RWPE2 (cell line): ENCODE data around the gene CXCR5.
A peak's percentile ranks its signal among the peaks of the same experiment; 100 is the strongest.

Experiments used
- ATAC-seq: fragments of 200-7000 bp; cut with Tn5 transposase; 3 replicates; pipeline ENCODE4 v1.9.1; 2021; ENCODE audit warnings: low read depth
- DNase-seq: peaks from one replicate; pipeline ENCODE4 v3.0.0-alpha.2; 2020; ENCODE audit warnings: low spot score
- H3K27ac ChIP-seq: fragments of 450-650 bp; 2 replicates; pipeline ENCODE4 v1.5.1; 2017; ENCODE audit warnings: mild to moderate bottlenecking; ENCODE audit not compliant: poor library complexity, severe bottlenecking
- H3K27me3 ChIP-seq: fragments of 250-450 bp; sonication (Bioruptor Pico); 2 replicates; pipeline ENCODE4 v1.5.1; 2021; ENCODE audit warnings: mild to moderate bottlenecking, moderate library complexity; ENCODE audit not compliant: insufficient read depth, poor library complexity, severe bottlenecking
- H3K36me3 ChIP-seq: fragments of 250-450 bp; sonication (Bioruptor Pico); 2 replicates; pipeline ENCODE4 v1.5.1; 2020; ENCODE audit warnings: low read depth, mild to moderate bottlenecking, moderate library complexity
- H3K4me1 ChIP-seq: fragments of 250-450 bp; sonication (Bioruptor Pico); 2 replicates; pipeline ENCODE4 v1.5.1; 2021; ENCODE audit warnings: mild to moderate bottlenecking, moderate library complexity; ENCODE audit not compliant: insufficient read depth, poor library complexity, severe bottlenecking
- H3K4me3 ChIP-seq: fragments of 250-450 bp; sonication (Bioruptor Pico); 2 replicates; pipeline ENCODE4 v1.5.1; 2021; ENCODE audit warnings: mild to moderate bottlenecking, moderate library complexity; ENCODE audit not compliant: severe bottlenecking
- H3K9me3 ChIP-seq: fragments of 250-450 bp; sonication (Bioruptor Pico); 2 replicates; pipeline ENCODE4 v1.5.1; 2021; ENCODE audit warnings: mild to moderate bottlenecking, moderate library complexity; ENCODE audit not compliant: severe bottlenecking
- TF ChIP-seq, protein P1 (sequence below): fragments of 450-650 bp; IDR thresholded peaks from one replicate; pipeline ENCODE4 v1.5.1; 2017; ENCODE audit warnings: mild to moderate bottlenecking, moderate library complexity; ENCODE audit not compliant: poor library complexity, severe bottlenecking

CXCR5 gene

DNA sequence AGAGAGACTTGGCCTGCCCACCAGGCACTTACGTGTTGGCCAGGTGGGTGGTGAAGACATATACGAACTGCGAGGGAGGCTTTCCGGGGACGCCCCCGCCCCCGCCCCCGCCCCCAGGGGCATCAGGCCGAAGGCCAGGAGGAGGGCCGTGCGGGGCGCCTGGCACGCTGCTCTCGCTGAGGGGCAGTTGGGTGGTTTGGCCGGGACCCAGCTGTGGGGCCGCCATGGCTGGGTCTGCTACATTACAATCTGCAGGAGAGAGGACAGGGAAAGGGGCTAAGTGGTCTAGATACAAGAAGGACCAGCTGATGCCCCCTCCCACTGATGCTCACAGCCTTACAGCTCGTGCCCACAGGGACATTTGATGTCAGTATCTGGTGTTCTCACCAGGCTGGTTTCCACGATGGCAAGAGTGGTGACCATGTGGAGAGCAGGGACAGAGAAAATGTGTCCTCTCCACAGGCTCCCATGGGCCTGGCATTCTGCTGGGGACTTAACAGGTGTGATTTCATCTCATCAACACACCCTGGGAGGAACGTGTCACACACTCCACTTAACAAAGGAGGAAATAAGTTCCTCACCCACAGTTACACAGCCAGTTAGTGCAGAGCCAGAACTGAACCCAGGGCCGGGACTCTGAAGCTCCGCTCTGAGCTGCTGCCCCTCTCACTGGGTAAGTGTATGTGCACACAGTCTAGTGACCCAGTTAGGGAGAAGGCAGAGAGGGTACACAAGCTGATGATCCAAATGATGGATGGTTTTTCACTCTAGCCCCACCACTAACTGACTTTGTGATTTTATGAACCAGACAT, 19.7 kb downstream of the CXCR5 start:
- H3K27me3 ChIP-seq, result no peaks in the 10 kb centered on the region
- no peaks in the 10 kb centered on the region for H3K4me1 ChIP-seq
- peaks cover 96% of the 10 kb centered on the region for H3K36me3 ChIP-seq
- DNase-seq, result no peak
- H3K27ac ChIP-seq, result no peak overlapping the region
- H3K4me3 ChIP-seq, result no peak overlapping the region
- TF ChIP-seq, protein P1, sequence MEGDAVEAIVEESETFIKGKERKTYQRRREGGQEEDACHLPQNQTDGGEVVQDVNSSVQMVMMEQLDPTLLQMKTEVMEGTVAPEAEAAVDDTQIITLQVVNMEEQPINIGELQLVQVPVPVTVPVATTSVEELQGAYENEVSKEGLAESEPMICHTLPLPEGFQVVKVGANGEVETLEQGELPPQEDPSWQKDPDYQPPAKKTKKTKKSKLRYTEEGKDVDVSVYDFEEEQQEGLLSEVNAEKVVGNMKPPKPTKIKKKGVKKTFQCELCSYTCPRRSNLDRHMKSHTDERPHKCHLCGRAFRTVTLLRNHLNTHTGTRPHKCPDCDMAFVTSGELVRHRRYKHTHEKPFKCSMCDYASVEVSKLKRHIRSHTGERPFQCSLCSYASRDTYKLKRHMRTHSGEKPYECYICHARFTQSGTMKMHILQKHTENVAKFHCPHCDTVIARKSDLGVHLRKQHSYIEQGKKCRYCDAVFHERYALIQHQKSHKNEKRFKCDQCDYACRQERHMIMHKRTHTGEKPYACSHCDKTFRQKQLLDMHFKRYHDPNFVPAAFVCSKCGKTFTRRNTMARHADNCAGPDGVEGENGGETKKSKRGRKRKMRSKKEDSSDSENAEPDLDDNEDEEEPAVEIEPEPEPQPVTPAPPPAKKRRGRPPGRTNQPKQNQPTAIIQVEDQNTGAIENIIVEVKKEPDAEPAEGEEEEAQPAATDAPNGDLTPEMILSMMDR, result no peak
- no peak for ATAC-seq
- no peaks in the 10 kb centered on the region for H3K9me3 ChIP-seq

DNA sequence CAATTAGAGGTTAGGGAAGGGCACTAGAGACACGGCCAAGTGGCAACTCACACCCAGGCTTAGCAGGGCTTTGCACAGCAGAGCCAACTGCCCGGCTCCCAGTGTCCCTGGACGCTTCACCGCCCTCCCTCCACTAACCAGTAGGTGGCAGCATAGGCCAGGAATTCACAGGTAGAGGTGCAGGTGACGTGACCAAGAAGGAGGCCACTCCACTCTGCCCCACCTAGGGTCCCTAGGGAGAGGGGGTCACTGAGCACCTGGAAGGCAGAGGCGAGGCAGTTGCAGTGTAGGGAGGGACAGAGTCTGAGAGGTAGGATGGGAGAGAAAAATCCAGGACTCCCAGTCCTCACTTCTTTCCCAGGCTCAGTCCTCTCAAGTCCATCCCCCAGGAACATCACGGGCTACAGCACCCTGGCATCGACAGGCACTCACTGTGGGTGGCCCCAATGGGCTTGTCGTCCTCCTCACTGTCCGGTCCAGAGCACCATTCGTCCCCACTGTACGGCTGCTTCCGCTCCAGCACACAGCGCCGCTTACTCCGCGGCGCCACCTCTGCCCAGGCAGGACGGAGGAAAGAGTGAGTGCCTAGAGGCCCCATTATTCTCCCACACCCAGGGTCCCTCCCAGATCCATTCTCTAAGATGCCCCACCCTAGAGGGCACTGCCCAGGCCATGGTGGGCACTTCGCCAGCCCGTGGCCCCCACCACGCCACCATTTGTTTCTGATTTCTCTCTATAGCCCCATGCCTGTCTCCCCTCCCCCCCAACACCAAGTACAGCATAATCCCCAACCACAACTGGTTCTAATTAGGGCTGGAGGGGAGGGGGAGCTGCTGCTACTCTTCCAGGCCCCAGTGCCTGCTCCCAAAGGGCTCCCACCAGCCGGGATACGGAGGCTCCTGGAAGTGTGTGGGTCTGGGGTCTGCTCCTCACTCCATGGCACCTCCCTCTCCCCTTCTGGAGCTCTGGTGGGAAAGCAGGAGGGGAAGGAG, 23.7 kb downstream of the CXCR5 start:
- DNase-seq (peak; percentile 68), ATAC-seq (peak; percentile 22; the same call in 2 of the 3 replicates)
- no peaks in the 10 kb centered on the region for H3K27me3 ChIP-seq
- no peaks in the 10 kb centered on the region for H3K9me3 ChIP-seq
- TF ChIP-seq, protein P1, result peak; percentile 86
- peak overlapping the region; percentile 100 for H3K27ac ChIP-seq
- H3K36me3 ChIP-seq, result peaks cover 67% of the 10 kb centered on the region
- H3K4me3 ChIP-seq, result no peak overlapping the region
- peaks cover 21% of the 10 kb centered on the region for H3K4me1 ChIP-seq

DNA sequence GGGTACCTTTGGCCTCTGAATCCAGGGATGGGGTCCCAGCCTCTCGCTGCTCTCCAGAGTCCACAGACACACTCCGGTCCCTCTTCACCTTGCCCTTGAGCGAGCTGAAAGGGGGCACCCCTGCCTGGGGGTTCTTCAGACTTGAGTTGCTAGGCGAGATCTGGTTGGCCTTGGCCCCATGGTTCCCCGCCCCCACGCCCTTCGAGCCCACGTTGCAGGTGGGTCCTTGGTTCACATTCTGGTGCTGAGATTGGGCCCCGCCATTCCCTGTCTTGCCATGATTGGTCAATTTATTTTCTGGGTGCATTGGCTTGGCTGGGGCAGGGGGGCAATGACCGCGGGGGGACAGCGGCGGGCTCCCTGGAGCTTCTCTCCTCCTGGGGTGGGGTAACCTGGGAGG, 24.6 kb downstream of the CXCR5 start:
- Histone ChIP-seq H3K4me1 (peaks cover 29% of the 10 kb centered on the region), H3K27ac (peak overlapping the region; percentile 100)

DNA sequence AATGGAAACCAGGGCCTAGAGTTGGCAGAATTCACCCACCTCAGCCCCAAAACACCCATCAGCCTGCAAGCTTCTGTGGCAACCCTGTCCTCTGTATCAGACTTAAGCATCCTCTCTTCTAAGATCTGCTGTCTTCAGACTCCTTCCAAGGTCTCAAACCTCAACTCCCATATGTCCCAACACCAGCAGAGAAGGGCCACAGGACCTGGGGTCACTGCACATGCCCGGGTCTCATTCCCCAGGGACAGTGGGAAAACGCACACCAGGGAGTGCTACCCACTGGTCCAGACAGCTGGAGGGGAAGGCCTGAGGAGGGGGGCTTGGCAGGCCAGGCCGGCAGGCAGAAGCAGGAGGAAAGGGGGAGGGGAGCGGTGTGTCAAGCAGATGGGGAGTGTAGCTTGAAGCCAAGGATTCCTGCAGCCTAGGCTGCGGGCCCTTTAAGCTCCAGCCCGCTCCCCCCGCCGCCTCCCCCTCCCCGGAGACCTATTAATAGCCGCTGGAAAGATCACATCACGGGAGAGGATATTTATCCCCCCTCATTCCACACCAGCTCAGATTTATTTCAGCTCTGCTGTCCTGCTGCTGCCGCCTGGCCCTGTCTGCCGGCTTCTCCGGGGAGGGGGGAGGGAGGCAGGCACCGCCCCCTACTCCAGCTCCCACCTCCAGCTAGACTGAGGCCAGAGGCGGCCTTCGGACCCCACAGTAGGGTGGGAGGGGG, 25.4 kb downstream of the CXCR5 start:
- peak overlapping the region; percentile 100 for H3K27ac ChIP-seq
- ATAC-seq (no peak), DNase-seq (peak; percentile 74)
- no peaks in the 10 kb centered on the region for H3K9me3 ChIP-seq
- TF ChIP-seq, protein P1, result no peak
- peak overlapping the region; percentile 25 for H3K4me3 ChIP-seq
- peaks cover 53% of the 10 kb centered on the region for H3K36me3 ChIP-seq
- no peaks in the 10 kb centered on the region for H3K27me3 ChIP-seq
- H3K4me1 ChIP-seq, result peaks cover 35% of the 10 kb centered on the region

More for the DNA sequence above, 24.6 kb downstream of the CXCR5 start:
- TF ChIP-seq, protein P1, result no peak
- no peaks in the 10 kb centered on the region for H3K27me3 ChIP-seq
- no peak overlapping the region for H3K4me3 ChIP-seq
- DNase-seq, result no peak
- ATAC-seq, result no peak
- no peaks in the 10 kb centered on the region for H3K9me3 ChIP-seq
- peaks cover 60% of the 10 kb centered on the region for H3K36me3 ChIP-seq
